Coronary artery (tissue), 2 donors: ENCODE measurements around the gene GPR21.
A peak's percentile ranks its signal among the peaks of the same experiment; 100 is the strongest.

Source experiments
- DNase-seq: peaks from one replicate; pipeline ENCODE4 v3.0.0-alpha.2; 2017; ENCODE audit warnings: low spot score
- H3K27ac ChIP-seq, 2 donors: fragments of 200-600 bp; sonication (generic); one replicate each; pipeline ENCODE4 v1.5.1; 2016 to 2019
- H3K4me3 ChIP-seq: fragments of 200-600 bp; sonication (generic); 2 replicates; pipeline ENCODE4 v1.5.1; 2016; ENCODE audit warnings: mild to moderate bottlenecking, moderate library complexity
- TF ChIP-seq, protein P1 (sequence below): fragments of 200-600 bp; sonication (generic); IDR thresholded peaks from one replicate; pipeline ENCODE4 v1.5.1; 2019; ENCODE audit warnings: antibody characterized with exemption

GPR21 gene

DNA sequence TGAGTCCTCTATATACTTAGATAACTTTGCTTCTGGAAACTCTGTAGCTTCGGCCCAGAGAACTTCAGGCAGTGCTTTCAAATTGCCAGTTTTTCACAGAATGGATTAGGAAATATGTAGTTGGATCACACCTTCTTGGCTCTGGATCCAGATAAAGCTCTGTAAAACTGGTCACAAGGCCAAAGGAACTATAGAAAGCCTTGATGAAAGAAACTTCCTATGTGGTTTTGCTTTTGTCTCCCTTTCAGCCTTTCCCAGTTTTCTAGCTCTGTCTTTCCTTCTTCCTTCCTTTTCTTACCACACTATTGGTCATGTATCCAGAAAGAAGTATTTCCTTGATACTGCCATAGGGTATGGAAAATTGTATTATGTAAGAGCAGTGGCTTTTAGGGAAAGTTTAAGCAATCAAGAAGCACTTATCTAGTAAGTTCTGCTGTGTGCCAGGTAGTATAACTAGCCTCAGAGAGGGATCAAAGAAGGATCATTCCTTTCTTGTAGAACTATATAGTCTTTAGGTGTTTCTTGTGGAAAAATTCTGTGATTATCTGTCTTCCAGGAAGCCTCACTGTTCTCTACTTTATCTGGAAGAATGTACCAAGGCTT lies 6.3 kb downstream of the GPR21 start:
- TF ChIP-seq, protein P1, sequence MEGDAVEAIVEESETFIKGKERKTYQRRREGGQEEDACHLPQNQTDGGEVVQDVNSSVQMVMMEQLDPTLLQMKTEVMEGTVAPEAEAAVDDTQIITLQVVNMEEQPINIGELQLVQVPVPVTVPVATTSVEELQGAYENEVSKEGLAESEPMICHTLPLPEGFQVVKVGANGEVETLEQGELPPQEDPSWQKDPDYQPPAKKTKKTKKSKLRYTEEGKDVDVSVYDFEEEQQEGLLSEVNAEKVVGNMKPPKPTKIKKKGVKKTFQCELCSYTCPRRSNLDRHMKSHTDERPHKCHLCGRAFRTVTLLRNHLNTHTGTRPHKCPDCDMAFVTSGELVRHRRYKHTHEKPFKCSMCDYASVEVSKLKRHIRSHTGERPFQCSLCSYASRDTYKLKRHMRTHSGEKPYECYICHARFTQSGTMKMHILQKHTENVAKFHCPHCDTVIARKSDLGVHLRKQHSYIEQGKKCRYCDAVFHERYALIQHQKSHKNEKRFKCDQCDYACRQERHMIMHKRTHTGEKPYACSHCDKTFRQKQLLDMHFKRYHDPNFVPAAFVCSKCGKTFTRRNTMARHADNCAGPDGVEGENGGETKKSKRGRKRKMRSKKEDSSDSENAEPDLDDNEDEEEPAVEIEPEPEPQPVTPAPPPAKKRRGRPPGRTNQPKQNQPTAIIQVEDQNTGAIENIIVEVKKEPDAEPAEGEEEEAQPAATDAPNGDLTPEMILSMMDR = no peak
- Histone ChIP-seq H3K4me3 (peak overlapping the region; percentile 5), H3K27ac (peak overlapping the region; percentile 71 to 85)
- DNase-seq = no peak

- peak overlapping the region; percentile 85 to 86 for H3K27ac ChIP-seq
- DNase-seq = no peak
- no peak overlapping the region for H3K4me3 ChIP-seq
- TF ChIP-seq, protein P1 = no peak
Measured at GRCh38 chr9:123040801-123041200, 7.3 kb downstream of the GPR21 start.

DNA sequence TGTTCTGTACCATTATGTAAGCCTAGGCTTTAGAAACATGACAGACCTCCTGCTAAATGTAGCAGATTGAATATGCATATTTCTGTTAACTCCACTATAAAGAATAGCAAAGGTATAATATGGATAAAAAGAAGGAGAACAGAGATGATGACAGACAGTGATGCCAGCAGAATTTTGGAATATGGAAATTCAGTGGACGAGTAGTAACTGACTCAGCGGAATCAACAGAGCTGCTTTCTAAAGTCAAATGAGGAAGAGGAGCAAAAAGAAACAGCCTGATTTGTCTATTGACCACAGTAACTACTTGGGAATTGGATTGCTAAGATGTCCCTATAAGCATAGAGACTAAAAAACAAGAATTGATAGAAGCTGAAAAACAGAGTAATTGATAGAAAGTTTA lies 8.0 kb downstream of the GPR21 start:
- Histone ChIP-seq H3K4me3 (no peak overlapping the region), H3K27ac (peak overlapping the region; percentile 85 to 86)
- no peak for DNase-seq
- TF ChIP-seq, protein P1 = no peak

- TF ChIP-seq, protein P1 = no peak
- peak overlapping the region; percentile 85 to 86 for H3K27ac ChIP-seq
- no peak for DNase-seq
- H3K4me3 ChIP-seq = peak overlapping the region; percentile 6
Measured at GRCh38 chr9:123043081-123043939, 9.8 kb downstream of the GPR21 start.

GRCh38 chr9:123044586-123044985 lies 11.1 kb downstream of the GPR21 start:
- Histone ChIP-seq H3K4me3 (no peak overlapping the region), H3K27ac (peak overlapping the region; percentile 85 to 86)
- TF ChIP-seq, protein P1 = no peak
- DNase-seq = no peak

- DNase-seq = no peak
- Histone ChIP-seq H3K27ac (peak overlapping the region; percentile 85 to 86), H3K4me3 (no peak overlapping the region)
- TF ChIP-seq, protein P1 = no peak
Measured at GRCh38 chr9:123046406-123047195, 13.1 kb downstream of the GPR21 start.
